Astrocyte of the spinal cord (primary cell): Measurements from ENCODE around the gene SCGB1D1.

ENCODE experiments used
- DNase-seq: peaks from one replicate; pipeline ENCODE4 v3.0.0; 2011; ENCODE audit warnings: low read depth, low spot score
- H3K4me3 ChIP-seq: 2 replicates; pipeline ENCODE4 v1.5.1; 2011; ENCODE audit warnings: low read depth, mild to moderate bottlenecking, low read length, moderate library complexity
- CTCF ChIP-seq: IDR thresholded peaks from 2 replicates; pipeline ENCODE4 v1.5.1; 2012; ENCODE audit warnings: low read depth, mild to moderate bottlenecking, low read length, inconsistent platforms
- in situ Hi-C: cut with HindIII; loops from 2 replicates; pipeline ENCODE4 v1.10.0; 2017; ENCODE audit warnings: low sequenced_read_pairs

Gene SCGB1D1

GRCh38 chr11:62221498-62221897, 31.5 kb downstream of the SCGB1D1 start:
- no peak for DNase-seq
- in situ Hi-C loops = no loop called here
- H3K4me3 ChIP-seq = no peak overlapping the region
- TF ChIP-seq CTCF = no peak

- H3K4me3 ChIP-seq = no peak overlapping the region
- TF ChIP-seq CTCF = no peak
- peak; percentile 24 for DNase-seq
- in situ Hi-C loops = no loop called here
Measured at GRCh38 chr11:62223095-62223494, 33.1 kb downstream of the SCGB1D1 start.

DNA sequence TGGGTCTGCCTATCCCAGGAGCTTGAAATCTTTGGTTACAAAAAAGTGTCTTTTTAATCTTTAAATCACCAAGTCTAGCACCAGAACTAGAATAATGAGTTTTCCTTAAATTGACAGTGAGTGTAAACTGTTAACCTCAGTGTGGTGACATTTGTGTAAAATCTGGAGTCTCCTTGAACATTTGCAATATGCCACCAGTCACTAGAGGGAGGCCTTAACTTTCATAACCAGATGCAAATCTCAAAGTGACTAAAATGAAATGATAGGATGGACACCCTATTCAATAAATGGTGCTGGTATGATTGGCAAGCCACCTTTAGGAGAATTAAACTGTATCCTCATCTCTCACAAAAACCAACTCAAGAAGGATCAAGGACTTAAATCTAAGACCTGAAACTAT, 43.7 kb downstream of the SCGB1D1 start:
- TF ChIP-seq CTCF = no peak
- no peak overlapping the region for H3K4me3 ChIP-seq
- in situ Hi-C loops = no loop called here
- no peak for DNase-seq

- no peak for DNase-seq
- no peak overlapping the region for H3K4me3 ChIP-seq
- in situ Hi-C loops = no loop called here
- TF ChIP-seq CTCF = no peak
Measured at GRCh38 chr11:62236187-62236586, 46.2 kb downstream of the SCGB1D1 start.

GRCh38 chr11:62237499-62237898, 47.5 kb downstream of the SCGB1D1 start:
- in situ Hi-C loops = no loop called here
- no peak for DNase-seq
- no peak overlapping the region for H3K4me3 ChIP-seq
- TF ChIP-seq CTCF = no peak

- no peak for TF ChIP-seq CTCF
- DNase-seq = no peak
- in situ Hi-C loops = no loop called here
- no peak overlapping the region for H3K4me3 ChIP-seq
Measured at GRCh38 chr11:62238151-62238550, 48.1 kb downstream of the SCGB1D1 start.

GRCh38 chr11:62241095-62241494, 51.1 kb downstream of the SCGB1D1 start:
- in situ Hi-C loops = no loop called here
- H3K4me3 ChIP-seq = no peak overlapping the region
- no peak for DNase-seq
- TF ChIP-seq CTCF = no peak
